ENCODE results near the gene TATDN3.
"Not testable (repeated sequence)": the region's sequence is repeated elsewhere in the genome, so short reads cannot be mapped to it uniquely, and the experiment has no call there.

The TATDN3 gene

DNA sequence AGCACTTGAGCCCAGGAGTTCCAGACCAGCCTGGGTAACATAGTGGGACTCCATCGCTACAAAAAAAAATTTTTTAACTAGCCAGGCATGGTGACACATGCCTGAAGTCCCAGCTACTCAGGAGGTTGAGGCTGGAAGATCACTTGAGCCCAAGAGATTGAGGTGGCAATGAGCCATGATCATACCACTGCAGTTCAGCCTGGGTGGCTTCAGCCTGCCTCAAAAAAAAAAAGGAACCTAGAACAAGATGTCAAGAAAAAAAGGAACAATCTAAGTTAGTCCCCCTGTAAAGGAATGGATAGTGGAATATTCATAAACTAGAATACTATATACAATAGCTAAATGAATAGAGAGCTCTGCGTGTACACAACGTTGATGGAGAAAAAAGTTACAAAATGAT lies 14.5 kb upstream of the TATDN3 start:
- no peak for DNase-seq

DNA sequence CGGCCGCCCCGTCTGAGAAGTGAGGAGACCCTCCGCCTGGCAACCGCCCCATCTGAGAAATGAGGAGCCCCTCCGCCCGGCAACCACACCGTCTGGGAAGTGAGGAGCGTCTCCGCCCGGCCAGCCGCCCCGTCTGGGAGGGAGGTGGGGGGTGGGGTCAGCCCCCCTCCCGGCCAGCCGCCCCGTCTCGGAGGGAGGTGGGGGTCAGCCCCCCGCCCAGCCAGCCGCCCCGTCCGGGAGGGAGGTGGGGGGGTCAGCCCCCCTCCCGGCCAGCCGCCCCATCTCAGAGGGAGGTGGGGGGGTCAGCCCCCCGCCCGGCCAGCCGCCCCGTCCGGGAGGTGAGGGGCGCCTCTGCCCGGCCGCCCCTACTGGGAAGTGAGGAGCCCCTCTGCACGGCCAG lies 12.6 kb upstream of the TATDN3 start:
- not testable (repeated sequence) for DNase-seq

DNA sequence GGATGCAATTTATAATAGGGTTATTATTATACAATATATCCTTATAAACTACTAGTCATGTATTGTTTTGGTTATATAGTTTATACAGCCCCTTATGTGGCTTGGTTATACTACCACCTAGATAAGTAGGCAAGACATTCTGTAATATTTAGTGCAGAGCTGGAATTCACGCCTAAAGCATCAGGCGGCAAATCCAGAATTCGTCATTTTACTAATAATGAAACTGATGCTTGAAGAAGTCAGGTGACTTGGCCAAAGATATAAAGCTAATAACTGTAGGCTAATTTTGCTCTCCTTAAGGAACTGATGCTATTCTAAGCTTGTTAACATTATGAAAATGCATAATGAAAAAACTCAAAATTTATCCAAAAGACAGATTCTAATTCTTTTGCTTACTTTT lies 10.9 kb upstream of the TATDN3 start:
- no peak for DNase-seq

DNA sequence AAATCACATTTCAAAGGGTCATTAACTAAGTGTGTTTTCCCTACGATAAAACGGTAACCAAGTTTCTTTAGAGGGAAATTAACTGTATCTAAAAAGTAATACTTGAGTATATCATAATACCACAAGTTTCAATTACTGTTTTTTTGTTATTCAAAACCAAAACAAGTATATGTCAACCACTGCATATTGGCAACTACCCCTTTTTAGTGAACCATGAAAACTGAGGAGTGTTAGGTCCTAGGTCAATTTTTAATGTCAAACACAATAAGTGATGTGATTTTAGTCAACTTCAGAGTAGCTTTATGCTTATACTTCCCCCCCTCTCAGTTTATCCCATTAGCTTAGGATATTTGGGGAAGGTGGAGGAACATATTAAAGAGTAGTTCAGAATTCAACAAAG lies 10.5 kb upstream of the TATDN3 start:
- no peak for DNase-seq

DNA sequence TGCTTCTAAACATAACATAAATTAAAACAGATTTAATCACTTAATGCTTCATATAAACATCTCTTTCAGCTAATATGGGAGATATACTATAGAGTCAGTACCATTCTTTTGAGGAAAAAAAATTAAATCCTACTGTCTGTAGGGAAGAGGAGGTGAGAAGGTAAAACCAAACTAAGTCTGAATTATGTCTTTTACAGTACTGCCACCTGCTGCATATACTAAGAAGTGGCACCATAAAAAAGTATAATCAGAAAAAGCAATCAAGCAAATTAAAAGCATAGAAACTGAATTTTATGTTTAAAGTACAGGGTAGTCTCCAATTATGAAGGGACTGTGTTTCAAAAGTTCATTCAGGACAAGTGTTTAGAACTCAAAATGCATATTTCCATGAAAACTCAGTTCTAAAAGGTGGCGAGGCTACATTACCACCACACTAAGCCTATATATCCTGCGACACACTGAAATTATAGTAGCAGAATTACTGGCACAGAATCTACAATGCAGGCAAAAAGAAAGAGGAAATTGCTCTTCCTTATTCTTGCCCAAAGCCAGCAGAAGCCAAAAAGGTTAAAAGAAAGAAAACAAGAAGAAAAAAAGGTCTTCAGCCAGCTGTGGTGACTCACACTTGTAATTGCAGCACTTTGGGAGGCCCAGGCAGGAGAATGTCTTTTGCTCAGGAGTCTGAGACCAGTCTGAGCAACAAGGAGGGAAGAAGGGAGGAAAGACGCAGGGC lies 9.1 kb upstream of the TATDN3 start:
- DNase-seq, result peak; percentile 68

DNA sequence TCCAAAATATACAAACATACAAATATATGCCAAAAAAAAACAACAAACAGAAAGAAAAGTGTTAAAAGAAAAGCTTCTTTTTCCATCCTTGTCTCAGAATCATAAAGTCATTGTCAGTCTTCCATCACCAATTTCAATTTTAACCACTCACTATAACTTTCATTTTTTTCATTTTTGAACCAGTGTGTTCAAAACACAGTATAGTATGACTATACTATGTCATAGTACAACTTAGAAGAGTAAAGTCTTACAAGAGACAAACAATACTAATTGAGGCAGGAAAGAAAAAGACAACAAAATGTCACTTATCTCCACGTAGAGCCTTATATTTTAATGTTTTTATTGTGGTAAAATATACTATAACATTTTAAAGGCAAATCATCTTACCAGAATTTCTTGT lies 7.7 kb upstream of the TATDN3 start:
- DNase-seq, result no peak

DNA sequence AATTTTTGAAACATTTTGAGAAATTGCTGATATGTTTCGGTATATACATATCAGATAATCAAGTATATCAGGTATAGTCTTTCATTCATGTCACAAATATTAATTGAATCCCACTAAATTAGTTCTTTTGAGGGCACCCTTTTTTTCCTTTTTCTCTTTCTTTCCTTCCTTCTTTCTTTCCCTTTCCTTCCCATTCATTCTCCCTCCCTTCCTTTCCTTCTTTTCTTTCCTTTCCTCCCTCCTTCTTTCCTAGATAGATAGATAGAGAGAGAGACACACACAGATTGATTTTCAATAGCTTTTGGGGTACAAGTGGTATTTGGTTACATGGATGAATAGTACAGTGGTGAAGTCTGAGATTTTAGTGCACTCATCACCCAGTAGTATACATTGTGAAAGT lies 5.8 kb upstream of the TATDN3 start:
- no peak for DNase-seq

DNA sequence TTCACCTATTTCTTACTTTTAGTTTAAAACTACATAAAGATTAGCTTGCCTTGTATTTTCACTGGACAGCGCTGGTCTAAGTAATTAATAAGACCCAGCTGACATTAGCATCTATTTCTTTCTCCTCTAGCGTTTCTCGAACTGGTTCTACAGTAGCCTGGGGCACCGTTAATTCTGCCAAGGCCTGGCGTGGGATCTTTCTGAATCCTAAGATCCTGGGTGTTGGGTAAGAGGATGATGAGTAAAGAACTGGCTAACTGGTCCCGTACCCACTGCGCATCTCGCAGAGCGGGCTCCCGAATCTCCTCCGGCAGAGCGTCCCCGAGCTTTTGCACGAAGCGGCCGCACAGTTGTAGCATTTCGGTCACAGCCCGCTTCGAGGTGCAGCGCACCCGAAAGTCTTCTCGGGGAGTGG lies 426 bp upstream of the TATDN3 start:
- peak; percentile 80 for DNase-seq

DNA sequence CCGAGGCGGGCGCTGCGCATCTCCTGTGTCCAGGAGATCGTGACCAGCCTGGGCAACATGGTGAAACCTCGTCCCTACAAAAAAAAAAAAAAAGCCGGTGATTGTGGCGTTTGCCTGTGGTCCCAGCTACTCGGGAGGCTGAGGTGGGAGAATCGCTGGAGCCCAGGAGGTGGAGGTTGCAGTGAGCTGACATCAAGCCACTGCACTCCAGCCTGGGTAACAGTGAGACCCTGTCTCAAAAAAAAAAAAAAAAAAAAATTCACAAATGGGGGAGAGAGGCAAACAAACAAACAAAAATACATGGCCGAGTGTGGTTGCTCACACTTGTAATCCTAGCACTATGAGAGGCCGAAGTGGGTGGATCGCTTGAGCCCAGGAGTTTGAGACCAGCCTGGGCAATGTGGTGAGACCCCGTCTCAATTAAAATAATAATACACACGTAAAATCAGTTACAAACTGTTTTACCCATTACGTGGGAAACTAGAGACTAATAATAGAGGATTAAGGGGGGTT lies 758 bp downstream of the TATDN3 start:
- DNase-seq, result no peak

DNA sequence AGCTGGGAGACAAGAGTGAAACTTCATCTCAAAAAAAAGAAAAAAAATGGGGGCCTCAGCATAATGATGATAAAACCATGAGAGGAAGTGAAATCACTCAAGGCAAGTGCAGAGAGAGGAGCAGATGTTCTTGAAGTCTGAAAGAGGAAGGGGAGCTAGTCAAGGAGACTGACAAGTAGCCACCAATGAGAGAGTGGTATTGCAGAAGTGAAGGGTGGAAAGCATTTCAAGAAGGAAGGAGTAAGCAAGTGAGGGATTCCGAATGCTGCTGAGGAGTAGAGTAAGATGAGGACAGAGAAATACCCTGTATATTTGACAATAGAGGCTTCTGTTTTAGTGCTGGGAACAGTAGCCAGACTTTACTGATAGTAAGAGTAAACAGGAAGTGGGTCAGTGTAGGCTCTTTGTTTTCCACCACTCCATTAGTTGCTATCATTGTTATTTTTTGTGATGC lies 2.9 kb downstream of the TATDN3 start:
- DNase-seq, result no peak

DNA sequence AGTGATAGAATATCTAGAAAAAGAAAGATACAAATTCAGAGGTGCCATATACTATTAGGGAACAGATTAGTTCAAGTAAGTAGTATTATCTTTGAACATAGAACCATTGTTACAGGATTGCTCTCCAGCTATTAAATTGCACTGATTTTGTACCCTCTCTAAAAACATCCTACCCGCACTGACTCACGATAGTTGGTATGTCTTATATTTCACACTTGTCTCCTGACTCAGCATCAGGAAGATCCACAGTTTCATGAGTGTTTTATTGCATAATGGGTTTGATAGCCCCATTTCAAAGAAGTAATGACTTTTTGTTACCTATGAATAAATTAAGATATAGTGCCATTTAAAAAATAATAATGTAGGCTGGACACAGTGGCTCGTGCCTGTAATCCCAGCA lies 6.0 kb downstream of the TATDN3 start:
- DNase-seq, result peak; percentile 38

DNA sequence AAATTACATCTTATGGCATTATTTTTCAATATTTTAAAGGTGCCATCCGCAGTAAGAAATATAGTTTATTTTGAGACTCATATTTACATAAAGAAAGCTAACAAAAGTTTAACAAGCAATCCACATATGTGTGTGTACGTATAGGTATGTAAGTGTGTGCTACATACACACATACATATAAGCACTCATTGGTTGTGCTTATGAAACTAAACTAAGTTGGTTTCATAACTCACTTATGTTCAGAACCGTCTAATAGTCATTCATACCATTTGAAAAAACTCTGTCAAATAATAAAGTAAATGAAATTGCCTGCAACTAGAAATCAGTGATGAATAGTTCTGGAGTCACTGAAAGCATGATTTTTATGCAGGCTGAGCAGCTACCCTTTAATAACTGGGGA lies 14.1 kb downstream of the TATDN3 start:
- no peak for DNase-seq

DNA sequence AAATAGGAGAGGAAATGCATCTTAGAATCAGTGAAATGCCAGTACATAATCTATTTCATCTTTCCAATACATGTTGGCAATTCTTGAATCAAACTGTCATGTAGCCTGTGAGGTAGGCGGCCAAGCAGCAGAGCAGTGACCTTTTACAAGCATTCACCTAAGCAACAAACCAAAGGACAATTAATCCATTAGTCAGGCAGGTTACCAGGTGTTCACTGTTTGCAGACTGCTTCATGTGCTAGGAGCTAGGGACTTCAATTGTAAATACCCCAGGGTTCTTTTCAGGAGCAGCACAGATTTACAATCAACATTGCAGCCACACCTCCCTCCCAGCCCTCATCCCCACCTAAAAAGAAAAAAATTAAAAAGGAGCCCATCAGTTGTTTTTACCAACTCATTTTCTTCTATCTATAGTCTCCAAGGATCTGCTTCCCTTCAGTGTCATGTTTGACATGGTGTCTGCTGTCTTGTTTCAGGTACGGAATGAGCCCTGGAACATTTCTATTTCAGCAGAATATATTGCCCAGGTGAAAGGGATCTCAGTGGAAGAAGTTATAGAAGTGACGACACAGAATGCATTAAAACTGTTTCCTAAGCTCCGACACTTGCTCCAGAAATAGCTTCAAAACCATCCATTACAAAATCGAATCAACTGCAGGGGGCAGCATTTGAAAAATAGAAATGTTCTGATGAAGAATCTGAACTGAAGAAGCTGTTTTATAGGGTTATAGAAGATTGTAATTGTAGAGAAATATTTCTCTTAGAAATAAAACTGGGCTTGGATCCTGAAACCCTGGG lies 23.0 kb downstream of the TATDN3 start:
- peak; percentile 7 for DNase-seq

DNA sequence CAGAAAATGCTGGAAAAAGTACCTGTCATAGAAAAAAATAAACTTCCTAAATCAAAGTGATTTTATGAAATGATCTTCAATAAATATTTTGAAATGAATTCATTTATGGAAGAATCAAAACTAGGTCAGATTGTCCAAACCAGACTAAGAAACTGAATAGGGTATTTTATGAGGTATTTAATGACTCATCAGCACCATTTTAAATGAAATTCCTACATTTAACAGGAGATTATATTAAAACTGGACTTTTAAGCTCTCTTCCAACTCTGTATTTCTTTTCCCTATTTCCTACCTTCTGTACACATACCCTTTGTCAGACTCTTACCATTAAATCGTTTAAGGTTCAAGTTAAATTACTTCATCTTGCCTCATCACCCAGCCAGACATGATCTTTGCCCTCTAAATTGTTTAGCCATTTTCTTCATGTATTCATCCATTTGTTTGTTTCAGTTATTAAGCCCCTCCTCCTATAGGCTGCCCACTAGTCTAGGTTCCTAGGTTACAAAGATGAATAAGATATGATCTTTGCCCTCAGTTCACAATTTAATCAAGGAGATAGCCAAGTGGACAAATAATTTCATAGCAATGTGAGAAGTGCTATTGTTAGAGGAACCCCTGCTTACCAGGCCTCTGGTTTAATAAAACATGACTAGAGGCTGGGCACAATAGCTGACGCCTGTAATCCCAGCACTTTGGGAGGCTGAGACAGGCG lies 25.0 kb downstream of the TATDN3 start:
- peak; percentile 15 for DNase-seq

DNA sequence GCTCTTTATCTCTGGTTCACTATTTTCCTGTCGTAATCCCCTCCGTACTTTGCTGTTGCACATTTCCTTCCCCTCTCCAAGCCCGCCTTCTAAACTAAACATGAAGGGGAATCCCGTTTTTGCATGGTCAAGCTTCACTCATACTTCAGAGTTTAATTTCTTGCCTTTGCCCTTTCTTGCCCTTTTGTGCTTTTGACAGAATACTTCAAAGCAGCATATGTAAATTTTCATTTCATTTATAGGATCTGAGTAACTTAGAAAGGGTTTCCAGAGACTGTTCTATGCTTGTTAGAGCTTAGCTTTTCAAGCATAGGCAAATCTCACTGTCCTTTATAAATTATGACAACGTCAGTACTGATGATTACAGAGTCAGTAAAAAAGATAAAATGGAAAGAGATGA lies 28.0 kb downstream of the TATDN3 start:
- DNase-seq, result no peak

DNA sequence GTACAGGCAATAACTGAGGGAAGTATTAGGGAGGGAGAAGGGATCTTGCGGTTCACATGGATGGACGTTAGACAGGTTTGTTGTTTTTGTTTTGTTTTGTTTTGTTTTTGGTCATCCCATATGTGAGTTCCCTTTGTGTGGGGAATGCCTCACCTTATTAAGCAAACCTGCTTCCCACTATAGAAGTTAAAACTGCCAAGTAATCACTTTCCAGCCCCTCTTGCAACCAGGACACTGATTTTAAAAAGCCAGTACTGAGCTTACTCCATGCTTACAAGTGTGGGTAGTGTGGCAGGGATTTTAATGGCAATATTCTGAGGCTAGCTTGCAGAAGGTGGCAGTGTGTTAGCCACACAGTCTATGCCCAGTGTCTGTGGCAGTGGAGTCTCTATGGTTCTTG lies 29.3 kb downstream of the TATDN3 start:
- no peak for DNase-seq

DNA sequence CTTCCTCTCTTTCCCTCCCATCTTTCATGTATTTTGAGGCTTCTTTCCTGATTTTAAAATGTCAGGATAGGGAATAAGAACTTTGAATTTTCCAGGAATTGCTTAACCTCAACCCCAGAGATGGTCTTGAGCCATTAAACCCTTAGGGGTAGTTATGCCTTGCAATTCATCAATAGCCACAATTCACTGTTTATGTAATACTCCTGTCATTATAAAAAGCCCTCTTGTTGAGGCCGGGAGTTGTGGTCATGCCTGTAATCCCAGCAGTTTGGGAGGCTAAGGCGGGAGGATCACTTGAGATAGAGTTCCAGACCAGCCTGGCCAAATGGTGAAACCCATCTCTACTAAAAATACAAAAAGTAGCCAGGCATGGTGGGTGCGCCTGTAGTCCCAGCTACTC lies 31.3 kb downstream of the TATDN3 start:
- DNase-seq, result no peak

DNA sequence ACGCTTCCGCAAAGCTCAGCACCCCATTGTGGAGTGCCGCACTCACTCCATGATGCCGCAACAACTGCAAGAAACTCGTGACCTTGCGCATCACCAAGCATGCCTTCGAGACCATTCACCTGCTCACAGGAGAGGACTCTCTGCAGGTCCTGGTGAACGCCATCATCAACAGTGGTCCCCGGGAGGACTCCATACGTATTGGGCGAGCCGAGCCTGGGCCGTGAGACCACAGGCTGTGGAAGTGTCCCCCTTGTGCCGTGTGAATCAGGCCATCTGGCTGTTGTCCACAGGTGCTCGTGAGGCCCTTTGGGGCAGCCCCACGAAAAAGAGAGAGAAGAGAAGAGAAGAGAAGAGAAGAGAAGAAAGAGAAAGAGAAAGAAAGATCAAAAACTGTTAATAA lies 32.5 kb downstream of the TATDN3 start:
- no peak for DNase-seq

DNA sequence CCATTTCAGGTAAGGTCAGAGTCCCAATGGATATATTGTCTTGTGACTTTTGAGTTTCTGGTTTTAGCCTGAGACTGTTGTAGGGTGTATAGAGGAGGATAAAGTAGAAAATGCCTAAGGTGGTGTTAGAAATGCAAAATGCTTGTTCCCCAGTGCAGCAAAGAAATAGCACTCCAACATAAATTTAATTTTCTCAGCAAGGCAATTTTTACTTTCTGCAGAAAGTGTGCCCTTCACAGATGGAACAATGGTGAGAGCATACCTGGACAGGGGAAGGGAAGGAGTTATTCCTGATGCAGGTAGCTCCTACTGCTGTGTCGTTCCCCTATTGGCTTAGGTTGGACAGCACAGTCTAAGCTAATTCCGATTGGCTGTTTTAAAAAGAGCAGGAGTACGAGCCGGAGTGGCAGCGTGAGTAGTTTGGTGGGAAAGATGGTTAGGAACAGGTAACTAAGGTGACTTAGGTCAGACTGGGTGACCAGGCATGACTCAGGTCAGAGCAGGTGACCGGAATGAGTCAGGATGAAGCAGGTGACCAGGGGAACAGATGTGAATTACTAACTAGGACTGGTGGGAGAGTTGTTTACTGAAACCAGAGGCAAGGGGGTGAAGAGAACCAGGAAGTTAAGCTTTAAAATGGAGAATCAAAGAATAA lies 34.2 kb downstream of the TATDN3 start:
- no peak for DNase-seq

DNA sequence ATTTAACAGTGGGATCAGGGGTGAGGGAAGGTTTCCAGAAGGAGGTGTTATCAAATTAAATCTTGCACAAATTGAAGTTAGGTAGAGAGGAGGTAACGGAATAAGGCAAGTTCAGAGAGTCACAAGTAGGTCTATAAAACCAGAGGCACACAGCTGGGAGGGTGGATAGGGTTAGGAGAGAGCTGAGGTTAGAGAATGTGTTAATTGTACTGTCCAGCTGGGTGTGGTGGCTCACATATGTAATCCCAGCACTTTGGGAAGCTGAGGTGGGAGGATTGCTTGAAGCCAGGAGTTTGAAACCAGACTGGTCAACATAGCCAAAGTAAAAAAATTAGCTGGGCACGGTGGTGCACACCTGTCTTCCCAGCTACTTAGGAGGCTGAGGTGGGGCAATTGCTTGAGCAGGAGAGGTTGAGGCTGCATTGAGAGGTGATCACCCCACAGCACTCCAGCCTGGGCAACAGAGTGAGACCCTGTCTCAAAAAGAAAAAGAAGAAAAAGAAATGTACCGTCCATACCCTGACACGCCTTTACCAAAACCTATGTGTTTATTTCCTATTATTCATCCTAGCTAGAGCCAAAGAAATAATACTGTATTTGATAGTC lies 35.6 kb downstream of the TATDN3 start:
- no peak for DNase-seq

DNA sequence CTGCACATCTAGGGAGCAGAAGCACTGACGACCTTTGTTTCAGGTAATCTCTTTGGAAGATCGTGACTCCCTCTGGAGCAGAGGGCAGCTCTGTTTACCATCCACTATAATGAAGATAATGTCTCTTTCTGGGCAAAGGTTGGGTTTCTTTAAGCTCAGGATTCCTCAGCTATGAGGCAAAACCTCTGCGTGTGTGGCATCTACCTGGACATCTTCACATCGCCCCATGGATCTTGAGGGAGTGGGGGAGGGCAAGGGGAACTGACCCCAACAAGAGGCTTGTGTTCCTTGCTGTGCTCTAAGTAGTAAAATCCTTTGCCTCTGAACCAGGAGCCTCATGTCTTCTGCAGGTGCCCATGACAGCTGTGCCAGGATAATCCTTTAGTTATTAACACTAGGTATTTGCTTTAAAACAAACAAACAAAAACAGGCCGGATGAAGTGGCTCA lies 36.2 kb downstream of the TATDN3 start:
- DNase-seq, result no peak

DNA sequence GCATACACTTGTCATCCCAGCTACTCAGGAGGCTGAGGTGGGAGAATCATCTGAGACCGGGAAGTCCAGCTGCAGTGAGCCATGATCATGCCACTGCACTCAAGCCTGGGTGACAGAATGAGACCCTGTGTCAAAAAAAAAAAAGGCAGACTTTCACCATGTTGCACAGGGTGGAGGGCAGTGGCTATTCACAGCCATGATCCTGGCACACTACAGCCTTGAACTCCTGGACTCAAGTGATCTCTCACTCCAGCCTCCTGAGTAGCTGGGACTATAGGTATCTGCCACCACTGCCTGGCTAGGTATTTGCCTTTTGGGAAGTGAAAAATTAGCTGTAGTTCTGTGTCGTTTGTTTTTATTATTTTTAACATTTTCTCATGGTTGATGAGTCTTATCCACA lies 36.7 kb downstream of the TATDN3 start:
- DNase-seq, result no peak
